HL-60 (cell line): ENCODE measurements around the gene TAAR8.
"Not testable (repeated sequence)": the region's sequence is repeated elsewhere in the genome, so short reads cannot be mapped to it uniquely, and the experiment has no call there.

ENCODE experiments used
- DNase-seq, 2 experiments: peaks; one replicate each; pipeline ENCODE4 v3.0.0-alpha.2; 2010 to 2020; ENCODE audit warnings: low read depth in 1 of 2, low spot score in 1 of 2
- H3K27ac ChIP-seq: fragments of 250-450 bp; sonication (Bioruptor Pico); replicated peaks from 2 replicates; pipeline ENCODE4 v1.5.1; 2020; ENCODE audit warnings: mild to moderate bottlenecking, moderate library complexity
- H3K27me3 ChIP-seq: fragments of 250-450 bp; sonication (Bioruptor Pico); 2 replicates; pipeline ENCODE4 v1.5.1; 2021; ENCODE audit warnings: mild to moderate bottlenecking, moderate library complexity; ENCODE audit not compliant: insufficient read depth, poor library complexity, severe bottlenecking
- H3K4me3 ChIP-seq: replicated peaks from 2 replicates; pipeline ENCODE4 v1.5.1; 2011; ENCODE audit warnings: mild to moderate bottlenecking, control low read depth, low read length; ENCODE audit not compliant: insufficient read depth
- CTCF ChIP-seq: IDR thresholded peaks from one replicate; pipeline ENCODE4 v1.5.1; 2011; ENCODE audit warnings: low read length, control low read depth, inconsistent platforms; ENCODE audit not compliant: insufficient read depth
- GABPA ChIP-seq: IDR thresholded peaks from 2 replicates; pipeline ENCODE4 v1.6.1; 2012; ENCODE audit warnings: low read depth
- POLR2AphosphoS5 ChIP-seq: IDR thresholded peaks from 2 replicates; pipeline ENCODE4 v1.6.1; 2012; ENCODE audit warnings: low read depth
- REST ChIP-seq: IDR thresholded peaks from 2 replicates; pipeline ENCODE4 v1.6.1; 2012; ENCODE audit warnings: low read depth; ENCODE audit not compliant: insufficient replicate concordance
- SPI1 ChIP-seq: IDR thresholded peaks from 2 replicates; pipeline ENCODE4 v1.6.1; 2012; ENCODE audit warnings: low read depth, mild to moderate bottlenecking, borderline replicate concordance

The TAAR8 gene

GRCh38 chr6:132527791-132528190 lies 24.7 kb upstream of the TAAR8 start:
- TF ChIP-seq GABPA (no peak), CTCF (no peak), SPI1 (no peak), POLR2AphosphoS5 (no peak), REST (no peak)
- Histone ChIP-seq H3K27me3 (peaks cover 5% of the 10 kb centered on the region), H3K27ac (no peak overlapping the region), H3K4me3 (no peak overlapping the region)
- no peak for DNase-seq

- Histone ChIP-seq H3K27me3 (no peaks in the 10 kb centered on the region), H3K4me3 (no peak overlapping the region), H3K27ac (no peak overlapping the region)
- no peak for TF ChIP-seq SPI1
- TF ChIP-seq CTCF = peak; percentile 43
- TF ChIP-seq POLR2AphosphoS5 = no peak
- no peak for TF ChIP-seq REST
- TF ChIP-seq GABPA = no peak
- peak; percentile 16 to 56 for DNase-seq
Observed at GRCh38 chr6:132530293-132530974, 22.0 kb upstream of the TAAR8 start.

- H3K27ac ChIP-seq, H3K4me3 ChIP-seq, H3K27me3 ChIP-seq, DNase-seq: not testable (repeated sequence)
Observed at GRCh38 chr6:132534546-132534945, 17.9 kb upstream of the TAAR8 start.

DNA sequence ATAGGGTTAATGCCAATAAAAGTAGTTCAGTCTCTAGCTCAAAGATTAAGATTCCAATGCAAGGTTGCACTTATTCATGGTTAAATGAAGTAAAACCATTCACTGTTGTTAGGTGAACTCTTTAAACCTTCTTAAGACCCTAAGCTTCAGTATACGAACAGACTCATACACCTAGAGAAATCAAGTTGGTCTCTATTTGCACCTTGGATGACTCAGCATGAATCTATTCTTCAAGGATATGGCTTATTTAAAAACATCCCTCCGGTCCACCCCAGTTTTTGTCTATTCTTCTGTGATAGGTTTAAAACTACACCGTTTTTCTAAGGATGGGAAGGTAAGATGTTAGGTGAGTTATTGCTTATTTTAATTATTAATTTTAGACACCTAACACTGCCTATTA lies 15.3 kb upstream of the TAAR8 start:
- TF ChIP-seq GABPA (no peak), POLR2AphosphoS5 (no peak)
- DNase-seq = no peak
- Histone ChIP-seq H3K27me3 (peaks cover 6% of the 10 kb centered on the region), H3K27ac (no peak overlapping the region), H3K4me3 (no peak overlapping the region)

GRCh38 chr6:132537977-132538376 lies 14.5 kb upstream of the TAAR8 start, which contains the start of gene TAAR9:
TAAR9 (plus strand) TSS chr6:132538277; CDS start chr6:132538290, 13 bp downstream.
- H3K27ac ChIP-seq = no peak within 1 kb of the TSS

More at GRCh38 chr6:132537977-132538376, 14.5 kb upstream of the TAAR8 start, which contains the start of gene TAAR9:
- Histone ChIP-seq H3K27me3 (peaks cover 6% of the 10 kb centered on the region), H3K4me3 (no peak within 1 kb of the TSS)
- TF ChIP-seq REST = no peak
- TF ChIP-seq POLR2AphosphoS5 = no peak
- TF ChIP-seq SPI1 = no peak
- no peak for TF ChIP-seq CTCF
- TF ChIP-seq GABPA = no peak
- DNase-seq = no peak
